ENCODE data around the gene PHKG1. TPM values are rescaled to one million over a fixed set of nuclear protein-coding genes. Genes with fewer than 3 reads are reported as not detected.
"Not testable (repeated sequence)": the region's sequence is repeated elsewhere in the genome, so short reads cannot be mapped to it uniquely, and the experiment has no call there.

Gene PHKG1
- total RNA-seq, 1 experiment from 2014 or later, result 0.21 TPM

GRCh38 chr7:56074371-56074791 lies 18.4 kb downstream of the PHKG1 start:
- Histone ChIP-seq H3K4me1 (replicated peaks) (peaks cover 3% of the 10 kb centered on the region), H3K27ac (no peak overlapping the region)

GRCh38 chr7:56066376-56066775 lies 26.4 kb downstream of the PHKG1 start:
- H3K27me3 ChIP-seq (replicated peaks); DNase-seq (ENCODE audit: low read depth in 1 of 2, low spot score in 2 of 2); H3K4me3 ChIP-seq; H3K9me3 ChIP-seq (replicated peaks); H3K27ac ChIP-seq: not testable (repeated sequence)
- H3K4me1 ChIP-seq (replicated peaks), result peaks cover 27% of the 10 kb centered on the region
- peaks cover 48% of the 10 kb centered on the region for H3K36me3 ChIP-seq

More at GRCh38 chr7:56074371-56074791, 18.4 kb downstream of the PHKG1 start:
- Histone ChIP-seq H3K36me3 (peaks cover 32% of the 10 kb centered on the region), H3K4me3 (no peak overlapping the region), H3K9me3 (replicated peaks) (no peaks in the 10 kb centered on the region), H3K27me3 (replicated peaks) (no peaks in the 10 kb centered on the region)
- peak; percentile 68 to 77 for DNase-seq (ENCODE audit: low read depth in 1 of 2, low spot score in 2 of 2)

- peak; percentile 89 for DNase-seq (ENCODE audit: low read depth in 1 of 2, low spot score in 2 of 2)
- Histone ChIP-seq H3K4me3 (peak within 1 kb of the TSS; percentile 71), H3K9me3 (replicated peaks) (no peaks in the 10 kb centered on the region), H3K27ac (peak within 1 kb of the TSS; percentile 44), H3K4me1 (replicated peaks) (peaks cover 27% of the 10 kb centered on the region), H3K36me3 (peaks cover 55% of the 10 kb centered on the region), H3K27me3 (replicated peaks) (no peaks in the 10 kb centered on the region)
Observed at GRCh38 chr7:56063882-56064625, 28.7 kb downstream of the PHKG1 start, which contains the start of gene SUMF2. Gene SUMF2 (plus strand): TSS chr7:56064286. CDS start chr7:56064312, 26 bp downstream.

- DNase-seq (ENCODE audit: low read depth in 1 of 2, low spot score in 2 of 2), result no peak
- peaks cover 27% of the 10 kb centered on the region for H3K4me1 ChIP-seq (replicated peaks)
- H3K36me3 ChIP-seq, result peaks cover 57% of the 10 kb centered on the region
- no peaks in the 10 kb centered on the region for H3K9me3 ChIP-seq (replicated peaks)
- H3K27me3 ChIP-seq (replicated peaks), result no peaks in the 10 kb centered on the region
- 0 out of 2 replicates have a peak overlapping the region, but pooled peaks have one; percentile 44 for H3K27ac ChIP-seq
- H3K4me3 ChIP-seq, result peak overlapping the region; percentile 71
Observed at GRCh38 chr7:56063500-56063881, 29.3 kb downstream of the PHKG1 start.

GRCh38 chr7:56062382-56062781 lies 30.4 kb downstream of the PHKG1 start:
- DNase-seq (ENCODE audit: low read depth in 1 of 2, low spot score in 2 of 2), result peak in 1 of 2 experiments; percentile 42
- peak overlapping the region; percentile 46 for H3K27ac ChIP-seq
- no peaks in the 10 kb centered on the region for H3K27me3 ChIP-seq (replicated peaks)
- H3K36me3 ChIP-seq, result peaks cover 66% of the 10 kb centered on the region
- no peaks in the 10 kb centered on the region for H3K9me3 ChIP-seq (replicated peaks)
- H3K4me1 ChIP-seq (replicated peaks), result peaks cover 27% of the 10 kb centered on the region
- H3K4me3 ChIP-seq, result no peak overlapping the region

- no peak for DNase-seq (ENCODE audit: low read depth in 1 of 2, low spot score in 2 of 2)
- Histone ChIP-seq H3K4me1 (replicated peaks) (peaks cover 12% of the 10 kb centered on the region), H3K9me3 (replicated peaks) (no peaks in the 10 kb centered on the region), H3K36me3 (peaks cover 69% of the 10 kb centered on the region), H3K27ac (no peak overlapping the region), H3K27me3 (replicated peaks) (no peaks in the 10 kb centered on the region), H3K4me3 (no peak overlapping the region)
Observed at GRCh38 chr7:56053993-56054392, 38.8 kb downstream of the PHKG1 start.

- Histone ChIP-seq H3K27ac (no peak overlapping the region), H3K4me1 (replicated peaks) (peaks cover 15% of the 10 kb centered on the region), H3K27me3 (replicated peaks) (no peaks in the 10 kb centered on the region), H3K36me3 (peaks cover 63% of the 10 kb centered on the region), H3K4me3 (no peak overlapping the region), H3K9me3 (replicated peaks) (no peaks in the 10 kb centered on the region)
- DNase-seq (ENCODE audit: low read depth in 1 of 2, low spot score in 2 of 2), result no peak
Observed at GRCh38 chr7:56053379-56053778, 39.4 kb downstream of the PHKG1 start.

GRCh38 chr7:56051339-56052191 lies 41.2 kb downstream of the PHKG1 start, which contains the start of the genes CCT6A and PSPH:
Gene CCT6A (plus strand): TSS chr7:56051765. CDS start chr7:56051849, 84 bp downstream.
Gene PSPH (minus strand): TSS chr7:56051444. CDS start chr7:56021212, 30,232 bp downstream.
- peaks cover 23% of the 10 kb centered on the region for H3K4me1 ChIP-seq (replicated peaks)
- peak; percentile 96 to 98 for DNase-seq (ENCODE audit: low read depth in 1 of 2, low spot score in 2 of 2)
- peaks cover 47% of the 10 kb centered on the region for H3K36me3 ChIP-seq
- H3K4me3 ChIP-seq, result peak within 1 kb of the TSS; percentile 88
- H3K27me3 ChIP-seq (replicated peaks), result no peaks in the 10 kb centered on the region
- H3K9me3 ChIP-seq (replicated peaks), result no peaks in the 10 kb centered on the region
- H3K27ac ChIP-seq, result peak within 1 kb of the TSS; percentile 58

- Histone ChIP-seq H3K4me3 (peak overlapping the region; percentile 88), H3K9me3 (replicated peaks) (no peaks in the 10 kb centered on the region), H3K36me3 (peaks cover 42% of the 10 kb centered on the region), H3K27me3 (replicated peaks) (no peaks in the 10 kb centered on the region), H3K27ac (peak overlapping the region; percentile 40), H3K4me1 (replicated peaks) (peaks cover 29% of the 10 kb centered on the region)
- no peak for DNase-seq (ENCODE audit: low read depth in 1 of 2, low spot score in 2 of 2)
Observed at GRCh38 chr7:56051053-56051338, 41.8 kb downstream of the PHKG1 start.

- peaks cover 24% of the 10 kb centered on the region for H3K36me3 ChIP-seq
- not testable (repeated sequence) for DNase-seq (ENCODE audit: low read depth in 1 of 2, low spot score in 2 of 2); H3K27ac ChIP-seq; H3K9me3 ChIP-seq (replicated peaks); H3K4me3 ChIP-seq; H3K27me3 ChIP-seq (replicated peaks)
- H3K4me1 ChIP-seq (replicated peaks), result peaks cover 29% of the 10 kb centered on the region
Observed at GRCh38 chr7:56048763-56049162, 44.0 kb downstream of the PHKG1 start.

GRCh38 chr7:56048245-56048644 lies 44.5 kb downstream of the PHKG1 start:
- DNase-seq (ENCODE audit: low read depth in 1 of 2, low spot score in 2 of 2), result no peak
- Histone ChIP-seq H3K9me3 (replicated peaks) (no peaks in the 10 kb centered on the region), H3K4me1 (replicated peaks) (peaks cover 28% of the 10 kb centered on the region), H3K27ac (no peak overlapping the region), H3K4me3 (no peak overlapping the region), H3K27me3 (replicated peaks) (no peaks in the 10 kb centered on the region), H3K36me3 (peaks cover 18% of the 10 kb centered on the region)

- peaks cover 23% of the 10 kb centered on the region for H3K4me1 ChIP-seq (replicated peaks)
Observed at GRCh38 chr7:56047446-56048116, 45.2 kb downstream of the PHKG1 start.

GRCh38 chr7:56046721-56047445 lies 45.9 kb downstream of the PHKG1 start:
- Histone ChIP-seq H3K9me3 (replicated peaks) (no peaks in the 10 kb centered on the region), H3K4me3 (no peak overlapping the region), H3K27me3 (replicated peaks) (no peaks in the 10 kb centered on the region), H3K27ac (peak overlapping the region; percentile 11; the same call in 1 of the 2 replicates), H3K4me1 (replicated peaks) (peaks cover 23% of the 10 kb centered on the region), H3K36me3 (peaks cover 7% of the 10 kb centered on the region)
- DNase-seq (ENCODE audit: low read depth in 1 of 2, low spot score in 2 of 2), result peak; percentile 53 to 74

More at GRCh38 chr7:56047446-56048116, 45.2 kb downstream of the PHKG1 start:
- not testable (repeated sequence) for H3K27ac ChIP-seq; H3K9me3 ChIP-seq (replicated peaks); H3K27me3 ChIP-seq (replicated peaks); H3K4me3 ChIP-seq; DNase-seq (ENCODE audit: low read depth in 1 of 2, low spot score in 2 of 2)
- peaks cover 12% of the 10 kb centered on the region for H3K36me3 ChIP-seq

All from SJSA1 (cell line).